ENCODE results near the gene IL1RN. TPM values are rescaled to one million over a fixed set of nuclear protein-coding genes. Genes with fewer than 3 reads are reported as not detected.
A peak's percentile ranks its signal among the peaks of the same experiment; 100 is the strongest.

IL1RN gene
- total and polyA plus RNA-seq, 9 donors: 0.22 to 4.0 (median 0.60) TPM

DNA sequence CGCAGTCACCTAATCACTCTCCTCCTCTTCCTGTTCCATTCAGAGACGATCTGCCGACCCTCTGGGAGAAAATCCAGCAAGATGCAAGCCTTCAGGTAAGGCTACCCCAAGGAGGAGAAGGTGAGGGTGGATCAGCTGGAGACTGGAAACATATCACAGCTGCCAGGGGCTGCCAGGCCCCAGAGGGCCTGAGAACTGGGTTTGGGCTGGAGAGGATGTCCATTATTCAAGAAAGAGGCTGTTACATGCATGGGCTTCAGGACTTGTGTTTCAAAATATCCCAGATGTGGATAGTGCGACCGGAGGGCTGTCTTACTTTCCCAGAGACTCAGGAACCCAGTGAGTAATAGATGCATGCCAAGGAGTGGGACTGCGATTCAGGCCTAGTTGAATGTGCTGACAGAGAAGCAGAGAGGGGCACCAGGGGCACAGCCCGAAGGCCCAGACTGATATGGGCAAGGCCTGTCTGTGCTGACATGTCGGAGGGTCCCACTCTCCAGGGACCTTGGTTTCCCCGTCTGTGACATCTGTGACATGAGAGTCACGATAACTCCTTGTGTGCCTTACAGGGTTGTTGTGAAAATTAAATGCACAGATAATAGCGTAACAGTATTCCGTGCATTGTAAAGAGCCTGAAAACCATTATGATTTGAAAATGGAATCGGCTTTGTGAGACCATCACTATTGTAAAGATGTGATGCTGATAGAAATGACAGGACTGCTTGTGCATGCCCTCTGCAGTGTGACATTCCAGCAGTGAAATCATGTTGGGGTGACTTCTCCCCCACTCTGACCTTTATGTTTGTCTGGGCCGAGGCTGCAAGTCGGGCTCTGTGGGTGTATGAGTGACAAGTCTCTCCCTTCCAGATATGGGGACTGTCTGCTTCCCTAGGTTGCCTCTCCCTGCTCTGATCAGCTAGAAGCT, 510 bp downstream of the IL1RN start:
- 80% methylated on average over 6 of the region's 15 CpGs for WGBS (ENCODE audit: insufficient coverage)
- Histone ChIP-seq H3K27me3 (ENCODE audit: control insufficient read depth, insufficient read depth, low read length) (no peaks in the 10 kb centered on the region), H3K27ac (ENCODE audit: low read length) (no peak overlapping the region), H3K4me1 (ENCODE audit: control insufficient read depth, insufficient read depth, low read length) (no peaks in the 10 kb centered on the region), H3K4me3 (ENCODE audit: low read length) (no peak overlapping the region), H3K9me3 (replicated peaks; ENCODE audit: control insufficient read depth, low read depth, low read length) (no peaks in the 10 kb centered on the region), H3K36me3 (ENCODE audit: control insufficient read depth, insufficient read depth, low read length) (no peaks in the 10 kb centered on the region)
- no peak for DNase-seq

DNA sequence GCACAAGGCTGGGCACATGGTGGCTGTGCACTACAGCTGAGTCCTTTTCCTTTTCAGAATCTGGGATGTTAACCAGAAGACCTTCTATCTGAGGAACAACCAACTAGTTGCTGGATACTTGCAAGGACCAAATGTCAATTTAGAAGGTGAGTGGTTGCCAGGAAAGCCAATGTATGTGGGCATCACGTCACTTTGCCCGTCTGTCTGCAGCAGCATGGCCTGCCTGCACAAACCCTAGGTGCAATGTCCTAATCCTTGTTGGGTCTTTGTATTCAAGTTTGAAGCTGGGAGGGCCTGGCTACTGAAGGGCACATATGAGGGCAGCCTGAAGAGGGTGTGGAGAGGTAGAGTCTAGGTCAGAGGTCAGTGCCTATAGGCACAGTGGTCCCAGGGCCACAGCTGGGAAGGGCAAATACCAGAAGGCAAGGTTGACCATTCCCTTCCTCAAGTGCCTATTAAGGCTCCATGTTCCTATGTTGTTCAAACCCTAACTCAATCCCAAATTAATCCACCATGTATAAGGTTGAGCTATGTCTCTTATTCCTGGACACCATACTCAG, 2.2 kb downstream of the IL1RN start:
- H3K4me1 ChIP-seq (ENCODE audit: control insufficient read depth, insufficient read depth, low read length): no peaks in the 10 kb centered on the region
- no peak overlapping the region for H3K4me3 ChIP-seq (ENCODE audit: low read length)
- H3K27me3 ChIP-seq (ENCODE audit: control insufficient read depth, insufficient read depth, low read length): no peaks in the 10 kb centered on the region
- no peak for DNase-seq
- no peak overlapping the region for H3K27ac ChIP-seq (ENCODE audit: low read length)
- H3K36me3 ChIP-seq (ENCODE audit: control insufficient read depth, insufficient read depth, low read length): no peaks in the 10 kb centered on the region
- WGBS (ENCODE audit: insufficient coverage): 33% methylated on average over 2 of the region's 2 CpGs
- H3K9me3 ChIP-seq (replicated peaks; ENCODE audit: control insufficient read depth, low read depth, low read length): no peaks in the 10 kb centered on the region

GRCh38 chr2:113131352-113132185, 4.2 kb downstream of the IL1RN start:
- H3K36me3 ChIP-seq (ENCODE audit: control insufficient read depth, insufficient read depth, low read length): no peaks in the 10 kb centered on the region
- WGBS (ENCODE audit: insufficient coverage): 80% methylated on average over 5 of the region's 7 CpGs
- no peaks in the 10 kb centered on the region for H3K27me3 ChIP-seq (ENCODE audit: control insufficient read depth, insufficient read depth, low read length)
- H3K4me3 ChIP-seq (ENCODE audit: low read length): no peak overlapping the region
- H3K9me3 ChIP-seq (replicated peaks; ENCODE audit: control insufficient read depth, low read depth, low read length): no peaks in the 10 kb centered on the region
- no peaks in the 10 kb centered on the region for H3K4me1 ChIP-seq (ENCODE audit: control insufficient read depth, insufficient read depth, low read length)
- DNase-seq: no peak
- no peak overlapping the region for H3K27ac ChIP-seq (ENCODE audit: low read length)

DNA sequence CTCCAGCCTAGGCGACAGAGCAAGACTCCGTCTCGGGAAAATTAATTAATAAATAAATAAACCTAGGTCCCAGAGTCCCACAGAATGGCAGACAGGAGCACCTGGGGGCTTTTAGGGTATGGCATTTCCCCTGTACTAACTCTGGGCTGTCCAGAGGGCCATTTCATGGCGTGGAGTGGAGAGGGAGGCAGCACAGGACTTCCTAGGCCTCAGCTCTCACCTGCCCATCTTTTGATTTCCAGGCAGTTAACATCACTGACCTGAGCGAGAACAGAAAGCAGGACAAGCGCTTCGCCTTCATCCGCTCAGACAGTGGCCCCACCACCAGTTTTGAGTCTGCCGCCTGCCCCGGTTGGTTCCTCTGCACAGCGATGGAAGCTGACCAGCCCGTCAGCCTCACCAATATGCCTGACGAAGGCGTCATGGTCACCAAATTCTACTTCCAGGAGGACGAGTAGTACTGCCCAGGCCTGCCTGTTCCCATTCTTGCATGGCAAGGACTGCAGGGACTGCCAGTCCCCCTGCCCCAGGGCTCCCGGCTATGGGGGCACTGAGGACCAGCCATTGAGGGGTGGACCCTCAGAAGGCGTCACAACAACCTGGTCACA, 5.1 kb downstream of the IL1RN start:
- no peak for DNase-seq
- 88% methylated on average over 14 of the region's 17 CpGs for WGBS (ENCODE audit: insufficient coverage)
- Histone ChIP-seq H3K9me3 (replicated peaks; ENCODE audit: control insufficient read depth, low read depth, low read length) (no peaks in the 10 kb centered on the region), H3K4me1 (ENCODE audit: control insufficient read depth, insufficient read depth, low read length) (no peaks in the 10 kb centered on the region), H3K4me3 (ENCODE audit: low read length) (no peak overlapping the region), H3K36me3 (ENCODE audit: control insufficient read depth, insufficient read depth, low read length) (no peaks in the 10 kb centered on the region), H3K27ac (ENCODE audit: low read length) (no peak overlapping the region), H3K27me3 (ENCODE audit: control insufficient read depth, insufficient read depth, low read length) (no peaks in the 10 kb centered on the region)

DNA sequence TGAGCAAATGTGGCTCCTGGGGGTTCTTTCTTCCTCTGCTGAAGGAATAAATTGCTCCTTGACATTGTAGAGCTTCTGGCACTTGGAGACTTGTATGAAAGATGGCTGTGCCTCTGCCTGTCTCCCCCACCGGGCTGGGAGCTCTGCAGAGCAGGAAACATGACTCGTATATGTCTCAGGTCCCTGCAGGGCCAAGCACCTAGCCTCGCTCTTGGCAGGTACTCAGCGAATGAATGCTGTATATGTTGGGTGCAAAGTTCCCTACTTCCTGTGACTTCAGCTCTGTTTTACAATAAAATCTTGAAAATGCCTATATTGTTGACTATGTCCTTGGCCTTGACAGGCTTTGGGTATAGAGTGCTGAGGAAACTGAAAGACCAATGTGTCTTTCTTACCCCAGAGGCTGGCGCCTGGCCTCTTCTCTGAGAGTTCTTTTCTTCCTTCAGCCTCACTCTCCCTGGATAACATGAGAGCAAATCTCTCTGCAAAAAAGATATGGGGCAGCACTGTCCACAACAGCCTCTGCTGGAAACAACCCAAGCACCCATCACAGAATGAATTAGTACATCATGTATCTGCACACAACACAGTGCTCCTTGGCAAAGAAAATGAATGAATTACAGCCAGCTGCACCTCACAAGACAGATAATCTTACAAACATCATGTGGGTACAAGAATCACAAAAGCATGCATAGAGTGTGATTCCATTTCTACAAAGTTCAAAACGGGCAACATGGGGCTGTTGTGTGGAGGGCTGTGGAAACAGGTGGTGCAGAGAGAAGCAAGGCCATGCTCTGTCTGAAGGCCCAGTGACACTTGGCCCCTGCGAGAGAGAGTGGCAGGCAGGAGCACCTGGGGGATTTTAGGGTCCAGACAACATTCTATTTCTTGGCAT, 6.6 kb downstream of the IL1RN start:
- no peak overlapping the region for H3K27ac ChIP-seq (ENCODE audit: low read length)
- H3K9me3 ChIP-seq (replicated peaks; ENCODE audit: control insufficient read depth, low read depth, low read length): no peaks in the 10 kb centered on the region
- no peak overlapping the region for H3K4me3 ChIP-seq (ENCODE audit: low read length)
- H3K36me3 ChIP-seq (ENCODE audit: control insufficient read depth, insufficient read depth, low read length): no peaks in the 10 kb centered on the region
- no peaks in the 10 kb centered on the region for H3K4me1 ChIP-seq (ENCODE audit: control insufficient read depth, insufficient read depth, low read length)
- peaks cover 4% of the 10 kb centered on the region for H3K27me3 ChIP-seq (ENCODE audit: control insufficient read depth, insufficient read depth, low read length)
- 45% methylated on average over 3 of the region's 7 CpGs for WGBS (ENCODE audit: insufficient coverage)
- no peak for DNase-seq

DNA sequence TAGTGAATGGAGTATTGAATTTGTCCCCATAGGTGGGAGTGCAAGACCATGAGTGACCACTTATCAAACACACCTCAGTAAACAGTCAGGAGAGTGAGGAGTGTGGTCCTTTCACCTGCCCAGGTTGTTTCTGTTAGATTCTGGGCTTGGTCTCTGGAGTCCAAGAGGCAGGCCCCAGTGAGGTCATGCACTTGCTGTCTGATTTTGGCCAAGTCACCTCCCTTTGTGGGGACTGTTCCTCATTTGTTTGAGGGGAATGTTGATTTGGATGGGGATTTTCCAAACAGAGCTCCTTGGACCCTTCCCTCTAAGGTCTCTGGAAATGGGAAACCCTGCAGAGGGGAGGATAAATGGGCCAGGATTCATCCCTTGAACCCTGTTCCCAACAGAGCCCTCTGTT, 7.3 kb downstream of the IL1RN start:
- DNase-seq: no peak
- no peak overlapping the region for H3K4me3 ChIP-seq (ENCODE audit: low read length)
- no peak overlapping the region for H3K27ac ChIP-seq (ENCODE audit: low read length)
- no peaks in the 10 kb centered on the region for H3K9me3 ChIP-seq (replicated peaks; ENCODE audit: control insufficient read depth, low read depth, low read length)
- no peaks in the 10 kb centered on the region for H3K36me3 ChIP-seq (ENCODE audit: control insufficient read depth, insufficient read depth, low read length)
- peaks cover 5% of the 10 kb centered on the region for H3K27me3 ChIP-seq (ENCODE audit: control insufficient read depth, insufficient read depth, low read length)
- H3K4me1 ChIP-seq (ENCODE audit: control insufficient read depth, insufficient read depth, low read length): no peaks in the 10 kb centered on the region

- no peaks in the 10 kb centered on the region for H3K36me3 ChIP-seq (ENCODE audit: control insufficient read depth, insufficient read depth, low read length)
- peaks cover 5% of the 10 kb centered on the region for H3K27me3 ChIP-seq (ENCODE audit: control insufficient read depth, insufficient read depth, low read length)
- H3K4me1 ChIP-seq (ENCODE audit: control insufficient read depth, insufficient read depth, low read length): no peaks in the 10 kb centered on the region
- H3K27ac ChIP-seq (ENCODE audit: low read length): no peak overlapping the region
- H3K9me3 ChIP-seq (replicated peaks; ENCODE audit: control insufficient read depth, low read depth, low read length): no peaks in the 10 kb centered on the region
- H3K4me3 ChIP-seq (ENCODE audit: low read length): no peak overlapping the region
- WGBS (ENCODE audit: insufficient coverage): no CpG with 5 or more reads among the region's 1 CpG
- DNase-seq: no peak
Measured at GRCh38 chr2:113135317-113135716, 7.9 kb downstream of the IL1RN start.

DNA sequence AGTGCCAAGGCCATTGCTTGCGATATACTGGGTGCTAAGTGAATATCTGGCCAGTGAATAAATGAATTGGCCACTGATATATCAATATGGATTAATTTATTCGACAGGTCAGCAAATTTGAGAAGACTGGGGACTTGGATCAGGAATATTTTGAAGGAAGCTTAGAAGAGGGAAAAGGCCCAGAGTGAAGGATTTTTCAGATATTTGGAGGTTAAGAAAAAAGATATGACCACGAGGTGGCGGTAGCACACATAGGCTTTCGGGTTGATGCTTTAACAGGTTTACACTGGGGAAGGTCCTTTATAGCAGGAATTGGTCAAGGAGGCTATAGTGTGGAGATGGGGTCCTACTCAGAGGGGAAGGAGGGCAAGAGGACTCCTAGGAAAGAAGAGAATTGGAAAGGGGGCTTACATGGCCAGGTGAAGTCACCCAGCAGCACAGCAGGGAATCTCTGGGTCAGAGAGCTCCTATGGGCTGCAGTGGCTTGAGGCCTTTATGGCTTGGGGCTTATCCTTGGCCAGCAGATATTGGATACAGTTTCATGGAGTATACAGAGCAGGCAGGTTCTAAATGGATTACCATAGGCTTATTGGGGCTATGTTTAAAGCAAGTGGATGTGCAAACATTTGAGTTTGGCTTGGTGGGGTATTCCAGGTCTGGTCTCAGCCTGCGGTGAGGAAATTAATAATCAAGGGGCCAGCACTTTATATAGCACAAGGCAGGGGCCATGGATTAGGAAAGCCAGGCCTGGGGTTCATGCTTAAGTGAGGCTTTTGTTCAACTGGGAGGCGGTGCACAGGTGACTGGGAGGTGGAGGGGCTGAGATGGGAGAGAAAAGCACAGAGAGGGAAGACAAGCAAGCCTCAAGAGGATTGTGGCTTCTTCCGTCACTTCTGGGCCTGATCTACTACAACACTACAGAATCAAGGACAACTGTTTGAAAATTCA, 9.7 kb downstream of the IL1RN start:
- H3K27ac ChIP-seq (ENCODE audit: low read length): no peak overlapping the region
- no peaks in the 10 kb centered on the region for H3K36me3 ChIP-seq (ENCODE audit: control insufficient read depth, insufficient read depth, low read length)
- WGBS (ENCODE audit: insufficient coverage): 40% methylated on average over 7 of the region's 8 CpGs
- H3K9me3 ChIP-seq (replicated peaks; ENCODE audit: control insufficient read depth, low read depth, low read length): no peaks in the 10 kb centered on the region
- H3K4me1 ChIP-seq (ENCODE audit: control insufficient read depth, insufficient read depth, low read length): no peaks in the 10 kb centered on the region
- DNase-seq: peak; percentile 27
- no peak overlapping the region for H3K4me3 ChIP-seq (ENCODE audit: low read length)
- peaks cover 5% of the 10 kb centered on the region for H3K27me3 ChIP-seq (ENCODE audit: control insufficient read depth, insufficient read depth, low read length)
